GM21786 (cell line): Measurements from ENCODE around the gene TMEM114.

Source experiments
- ATAC-seq: cut with Tn5 transposase; IDR thresholded peaks from one replicate; pipeline ENCODE4 v1.9.1; 2021; ENCODE audit not compliant: unreplicated experiment

Gene TMEM114

GRCh38 chr16:8611886-8612600, 21.7 kb upstream of the TMEM114 start:
- ATAC-seq = no peak

GRCh38 chr16:8611122-8611521, 20.8 kb upstream of the TMEM114 start:
- ATAC-seq = no peak

- no peak for ATAC-seq
These were observed 16.9 kb upstream of the TMEM114 start for GRCh38 chr16:8607214-8607613.

- no peak for ATAC-seq
These were observed 15.2 kb upstream of the TMEM114 start for GRCh38 chr16:8605554-8605953.

- no peak for ATAC-seq
These were observed 9.9 kb upstream of the TMEM114 start for GRCh38 chr16:8600144-8600775.

GRCh38 chr16:8596581-8596980, 6.3 kb upstream of the TMEM114 start:
- no peak for ATAC-seq

- no peak for ATAC-seq
These were observed 5.5 kb upstream of the TMEM114 start for GRCh38 chr16:8595783-8596182.

- no peak for ATAC-seq
These were observed 3.9 kb upstream of the TMEM114 start for GRCh38 chr16:8594149-8594666.

GRCh38 chr16:8591451-8591850, 1.1 kb upstream of the TMEM114 start:
- no peak for ATAC-seq

GRCh38 chr16:8590811-8591210, 500 bp upstream of the TMEM114 start:
- ATAC-seq = no peak

- no peak for ATAC-seq
These were observed 1.0 kb downstream of the TMEM114 start for GRCh38 chr16:8589057-8589899.

GRCh38 chr16:8588682-8589056, 1.6 kb downstream of the TMEM114 start:
- no peak for ATAC-seq

- ATAC-seq = no peak
These were observed 3.2 kb downstream of the TMEM114 start for GRCh38 chr16:8587065-8587464.

- no peak for ATAC-seq
These were observed 4.5 kb downstream of the TMEM114 start for GRCh38 chr16:8585857-8586256.

- no peak for ATAC-seq
These were observed 5.3 kb downstream of the TMEM114 start for GRCh38 chr16:8585041-8585440.

GRCh38 chr16:8583732-8584131, 6.6 kb downstream of the TMEM114 start:
- ATAC-seq = no peak

- ATAC-seq = no peak
These were observed 7.1 kb downstream of the TMEM114 start for GRCh38 chr16:8583199-8583598.

GRCh38 chr16:8581831-8582580, 8.3 kb downstream of the TMEM114 start:
- ATAC-seq = peak; percentile 50

- no peak for ATAC-seq
These were observed 10.8 kb downstream of the TMEM114 start for GRCh38 chr16:8579559-8579958.

GRCh38 chr16:8577678-8578304, 12.5 kb downstream of the TMEM114 start:
- no peak for ATAC-seq
